Midbrain (tissue), 1 donor: ENCODE data around the gene EPHA10.
"Not testable (repeated sequence)": the region's sequence is repeated elsewhere in the genome, so short reads cannot be mapped to it uniquely, and the experiment has no call there.

Source experiments
- DNase-seq: peaks from one replicate; lab custom pipeline; 2025; lab: John Stamatoyannopoulos, UW

The EPHA10 gene

DNA sequence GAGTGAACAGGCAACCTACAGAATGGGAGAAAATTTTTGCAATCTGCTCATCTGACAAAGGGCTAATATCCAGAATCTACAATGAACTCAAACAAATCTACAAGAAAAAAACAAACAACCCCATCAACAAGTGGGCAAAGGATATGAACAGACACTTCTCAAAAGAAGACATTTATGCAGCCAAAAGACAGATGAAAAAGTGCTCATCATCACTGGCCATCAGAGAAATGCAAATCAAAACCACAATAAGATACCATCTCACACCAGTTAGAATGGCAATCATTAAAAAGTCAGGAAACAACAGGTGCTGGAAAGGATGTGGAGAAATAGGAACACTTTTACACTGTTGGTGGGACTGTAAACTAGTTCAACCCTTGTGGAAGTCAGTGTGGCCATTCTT lies 6.5 kb upstream of the EPHA10 start:
- DNase-seq = not testable (repeated sequence)

DNA sequence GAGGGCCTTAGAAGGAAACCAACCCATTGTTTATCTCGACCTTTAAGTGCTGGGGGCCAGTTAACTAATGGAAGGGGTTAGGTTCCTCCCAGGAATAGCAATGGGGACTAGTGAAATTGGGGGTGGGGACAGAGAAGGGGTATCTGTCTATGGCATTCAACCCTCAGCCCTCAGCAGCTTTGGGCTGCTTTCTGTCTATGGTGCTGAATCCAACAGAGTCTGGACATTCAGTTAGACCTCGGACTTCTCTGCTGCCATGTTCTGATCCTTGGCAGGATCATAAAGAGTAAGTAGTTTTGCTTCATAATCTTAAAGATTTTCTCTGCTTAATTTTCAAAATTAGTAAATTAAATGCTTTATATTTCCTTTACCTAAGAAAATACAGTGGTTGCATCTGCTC lies 2.6 kb upstream of the EPHA10 start:
- no peak for DNase-seq

GRCh38 chr1:37765916-37766664 lies 1.2 kb upstream of the EPHA10 start:
- peak; percentile 10 for DNase-seq

GRCh38 chr1:37764414-37764825 lies 500 bp downstream of the EPHA10 start:
- DNase-seq = no peak

DNA sequence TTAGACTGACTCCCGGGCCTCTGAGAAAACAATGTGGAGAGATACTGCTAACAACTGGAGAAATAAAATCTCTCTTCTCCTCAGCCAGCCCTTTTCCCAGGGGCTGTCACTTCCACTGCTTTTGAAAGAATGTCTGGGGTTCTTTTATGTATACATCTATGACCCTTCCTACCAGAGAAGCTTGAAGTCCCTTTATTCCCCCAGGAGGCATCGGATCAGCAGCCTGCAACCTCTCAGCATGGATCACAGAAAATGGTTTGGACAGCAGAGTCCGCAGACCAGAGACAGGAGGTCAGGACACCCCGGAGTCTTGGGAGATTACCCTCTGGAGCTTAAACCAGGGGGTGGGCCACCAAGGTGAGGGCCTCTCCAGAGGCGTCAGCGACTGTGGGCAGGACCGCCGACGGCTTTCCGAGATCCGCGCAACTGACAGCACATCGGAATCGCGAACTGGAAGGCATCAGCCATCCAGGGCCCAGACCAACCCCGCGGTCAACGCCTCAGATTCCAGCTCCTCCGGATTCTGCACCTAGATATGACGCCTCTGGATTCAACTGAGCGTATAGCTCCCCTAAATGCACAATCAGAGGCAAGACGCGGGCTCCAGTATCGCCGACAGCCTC lies 1.0 kb downstream of the EPHA10 start:
- no peak for DNase-seq

DNA sequence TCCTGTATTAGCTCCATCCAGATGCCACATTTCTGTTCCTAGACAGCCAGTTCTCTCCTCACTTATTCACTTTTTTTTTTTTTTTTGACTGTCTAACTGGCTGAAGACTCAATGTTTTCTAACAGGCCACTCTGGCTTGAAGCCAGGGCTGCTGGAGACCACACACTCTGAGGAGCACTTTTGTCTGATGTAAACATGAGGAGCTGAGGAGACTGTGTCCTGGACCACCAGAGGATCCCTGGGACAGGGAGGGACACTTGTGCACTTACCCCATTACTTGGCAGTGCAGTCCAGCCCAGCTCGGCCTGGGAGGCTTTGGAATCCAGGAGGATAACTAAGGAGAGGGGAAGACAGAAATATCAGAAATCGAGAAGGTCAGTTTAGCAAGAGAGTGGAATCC lies 2.4 kb downstream of the EPHA10 start:
- DNase-seq = no peak

GRCh38 chr1:37761416-37762095 lies 3.4 kb downstream of the EPHA10 start:
- no peak for DNase-seq

DNA sequence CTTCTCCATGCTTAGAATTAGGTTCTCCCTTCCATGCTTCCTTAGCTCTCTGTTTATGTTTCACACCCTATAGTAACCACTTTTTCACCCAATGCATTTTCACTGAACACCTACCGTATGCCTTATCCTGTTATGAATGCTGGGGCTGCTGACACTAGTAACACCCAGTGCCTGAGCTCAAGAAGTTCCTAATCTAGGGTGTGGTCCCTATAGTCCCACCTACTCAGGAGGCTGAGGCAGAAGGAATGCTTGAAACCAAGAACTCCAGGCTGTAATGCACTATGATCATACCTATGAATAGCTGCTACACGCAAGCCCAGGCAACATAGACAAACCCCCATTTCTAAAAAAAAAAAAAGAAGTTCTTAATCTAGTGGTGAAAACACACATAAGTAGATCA lies 5.5 kb downstream of the EPHA10 start:
- DNase-seq = no peak

DNA sequence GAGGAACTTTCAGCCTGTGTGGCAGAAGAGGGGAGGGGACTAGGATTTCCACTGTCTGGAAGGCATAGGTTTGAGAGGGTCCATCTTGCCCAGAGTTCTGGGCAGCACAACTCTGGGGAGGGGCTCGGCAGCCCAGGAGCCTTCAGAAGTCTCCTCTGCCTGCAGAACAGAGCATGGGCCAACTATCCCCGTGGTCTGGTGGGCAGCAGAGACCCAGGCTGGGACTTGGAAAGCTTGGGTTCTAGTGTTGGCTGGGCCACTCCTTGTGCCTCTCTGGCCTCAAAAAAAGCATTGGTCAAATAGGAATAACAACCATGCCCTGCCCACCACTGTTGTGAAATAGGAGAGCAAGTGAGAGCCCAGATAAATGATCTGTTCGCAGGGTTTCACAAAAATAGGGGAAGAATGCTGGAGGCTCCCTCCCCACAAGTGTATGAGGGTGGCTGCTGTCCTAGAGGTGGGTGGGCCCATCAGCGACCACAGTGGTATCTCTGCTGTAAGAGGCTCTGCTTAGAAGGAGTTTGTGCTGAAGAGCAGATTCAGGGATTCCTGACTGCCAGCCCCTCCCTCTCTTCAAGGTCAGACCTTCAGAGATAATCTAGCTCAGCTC lies 8.9 kb downstream of the EPHA10 start:
- no peak for DNase-seq

- DNase-seq = no peak
Measured at GRCh38 chr1:37755290-37755689, 9.6 kb downstream of the EPHA10 start.

DNA sequence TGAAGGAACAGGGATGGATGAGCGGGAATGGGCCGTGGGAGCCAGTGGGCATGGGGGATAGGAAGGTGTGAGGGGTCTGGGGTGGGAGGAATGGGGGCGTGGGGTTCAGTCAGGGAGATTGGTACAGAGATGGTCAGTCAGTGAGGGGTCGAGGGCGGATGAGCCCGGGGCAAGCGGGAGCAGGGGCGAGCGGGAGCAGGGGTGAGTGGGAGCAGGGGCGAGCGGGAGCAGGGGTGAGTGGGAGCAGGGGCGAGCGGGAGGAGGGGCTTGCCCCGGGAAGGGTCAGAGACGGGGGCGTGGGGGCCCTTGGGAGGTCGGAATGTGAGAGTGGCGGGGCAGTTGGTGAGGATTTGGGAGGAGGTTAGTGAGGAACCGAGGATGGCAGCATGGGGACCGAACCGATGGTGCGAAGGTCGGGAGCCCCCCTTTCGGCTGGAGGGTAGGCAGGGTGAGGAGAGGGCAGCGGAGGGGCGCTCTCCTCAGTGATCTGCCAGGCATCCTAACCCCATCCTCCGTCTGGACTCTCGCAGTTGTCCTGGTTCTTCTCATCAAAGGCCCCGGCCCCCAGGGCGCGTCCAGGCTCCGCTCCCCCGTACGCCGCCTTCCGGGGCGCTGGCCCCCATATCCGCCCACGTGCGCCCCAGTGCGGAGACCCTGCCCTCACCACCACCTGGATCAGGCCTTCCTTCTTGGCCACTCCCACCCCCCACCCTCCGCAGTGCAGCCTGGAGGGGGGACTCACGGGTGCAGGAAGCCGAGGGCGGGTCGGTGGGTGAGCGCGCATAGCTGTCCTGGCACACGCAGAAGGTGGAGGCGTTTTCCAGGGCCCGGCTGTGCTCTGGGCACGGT lies 11.2 kb downstream of the EPHA10 start:
- no peak for DNase-seq

DNA sequence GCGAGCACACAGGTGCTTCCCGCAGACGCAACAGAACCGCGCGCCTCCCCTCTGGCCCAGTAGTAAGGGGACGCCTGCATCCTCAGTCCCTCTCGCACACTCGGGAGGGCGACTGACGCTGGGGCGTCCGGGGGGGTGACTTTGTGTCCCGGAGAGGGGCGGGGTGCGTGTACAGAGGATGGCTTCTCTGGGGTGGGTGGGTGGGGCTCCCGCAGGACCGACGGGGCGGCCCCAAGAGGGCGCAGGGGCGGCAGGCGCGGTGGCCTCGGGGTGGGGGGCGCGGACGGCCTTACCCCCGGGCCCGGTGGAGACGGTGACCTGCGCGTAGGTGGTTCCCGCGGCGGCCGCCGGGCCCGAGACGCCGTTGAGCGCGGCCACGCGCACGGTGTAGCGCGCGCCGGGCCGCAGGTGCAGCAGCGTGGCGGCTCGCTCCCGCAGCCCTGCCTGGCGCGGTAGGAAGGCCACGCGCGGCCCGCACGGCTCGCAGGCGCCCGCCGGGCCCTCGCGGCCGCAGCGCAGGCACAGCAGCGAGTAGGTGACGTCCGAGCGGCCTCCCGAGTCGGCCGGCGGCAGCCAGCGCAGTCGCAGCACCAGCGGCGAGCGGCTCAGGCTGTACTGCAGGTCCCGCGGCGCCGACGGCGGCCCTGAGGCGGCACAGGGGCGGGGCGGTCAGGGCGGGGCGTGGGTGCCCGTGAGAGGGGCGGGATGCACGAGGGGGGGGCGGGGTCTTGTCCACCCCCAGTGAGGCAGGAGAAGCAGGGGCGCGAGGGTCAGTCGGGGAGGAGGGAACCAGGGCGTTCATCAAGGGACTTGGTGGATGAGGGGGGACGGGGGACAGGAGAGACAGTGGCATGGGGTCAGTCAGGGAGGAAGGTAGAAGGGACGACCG lies 12.1 kb downstream of the EPHA10 start:
- no peak for DNase-seq

GRCh38 chr1:37752213-37752582 lies 12.7 kb downstream of the EPHA10 start:
- no peak for DNase-seq

DNA sequence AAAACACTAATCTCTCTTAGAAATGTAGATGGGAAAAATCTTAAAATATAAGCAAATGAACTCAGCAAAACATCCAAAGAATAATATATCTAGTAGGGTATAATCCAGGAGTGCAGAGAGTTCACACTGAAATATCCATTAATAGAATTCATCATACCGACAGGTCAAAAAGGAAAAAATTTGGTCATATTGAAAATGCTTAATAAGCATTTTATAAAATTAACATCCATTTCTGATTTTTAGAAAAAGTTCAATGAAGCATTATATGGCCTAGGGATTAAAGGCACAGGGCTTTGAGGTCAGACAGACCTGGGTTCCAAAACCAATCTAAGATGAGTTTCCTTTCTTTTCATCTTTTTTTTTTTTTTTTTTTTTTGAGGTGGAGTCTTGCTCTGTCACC lies 16.4 kb downstream of the EPHA10 start:
- DNase-seq = no peak

GRCh38 chr1:37746806-37747205 lies 18.1 kb downstream of the EPHA10 start:
- DNase-seq = no peak

DNA sequence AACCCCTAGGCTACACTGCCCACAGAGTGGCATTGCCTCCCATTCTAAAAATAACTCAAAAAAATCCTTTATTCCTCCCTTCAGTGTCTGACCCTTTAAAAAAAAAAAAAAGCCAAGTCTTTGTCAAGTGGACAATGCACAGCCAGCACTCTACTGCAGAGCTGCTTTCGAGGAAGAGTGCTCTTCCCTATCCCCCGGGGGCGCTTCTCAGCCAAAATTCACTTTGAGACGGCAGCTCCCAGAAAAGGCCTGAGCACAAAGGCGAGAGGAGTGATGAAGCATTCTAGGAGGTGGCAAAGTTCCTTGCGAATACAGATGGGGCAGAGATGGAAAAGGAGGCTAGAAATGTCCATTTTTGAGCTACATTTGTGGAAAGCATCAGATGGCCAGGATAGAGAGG lies 23.3 kb downstream of the EPHA10 start:
- DNase-seq = no peak

DNA sequence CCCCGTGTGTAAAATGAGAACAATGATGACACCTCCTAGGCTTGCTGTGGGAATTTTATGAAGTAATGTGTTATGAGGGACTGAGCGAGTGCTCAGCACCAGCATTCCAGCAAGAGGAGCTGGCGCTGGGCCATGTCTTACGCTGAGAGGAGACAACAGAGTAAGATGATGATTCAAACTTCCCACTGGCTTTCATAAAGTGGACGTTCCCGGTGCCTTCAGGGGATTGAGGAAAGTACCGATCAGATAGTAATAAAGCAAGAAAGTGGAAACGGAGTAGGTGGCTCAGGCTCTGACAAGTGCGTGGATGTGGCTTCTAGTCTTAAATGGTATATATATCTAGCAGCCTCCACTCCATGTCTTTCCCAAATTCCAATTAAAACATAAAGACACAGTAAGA lies 23.8 kb downstream of the EPHA10 start:
- no peak for DNase-seq

DNA sequence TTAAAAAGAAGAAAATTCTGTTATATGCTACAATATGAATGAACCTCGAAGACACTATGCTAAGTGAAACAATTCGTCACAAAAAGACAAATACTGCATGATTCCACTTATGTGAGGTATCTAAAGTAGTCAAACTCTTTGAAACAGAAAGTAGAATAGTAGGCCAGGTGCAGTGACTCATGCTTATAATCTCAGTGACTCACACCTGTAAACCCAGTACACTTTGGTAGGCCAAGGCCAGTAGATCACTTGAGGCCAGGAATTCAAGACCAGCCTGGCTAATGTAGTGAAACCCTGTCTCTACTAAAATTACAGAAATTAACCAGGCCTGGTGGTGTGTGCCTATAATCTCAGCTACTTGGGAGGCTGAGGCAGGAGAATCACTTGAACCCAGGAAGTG lies 25.7 kb downstream of the EPHA10 start:
- DNase-seq = no peak

- DNase-seq = not testable (repeated sequence)
Measured at GRCh38 chr1:37738619-37739018, 26.3 kb downstream of the EPHA10 start.

DNA sequence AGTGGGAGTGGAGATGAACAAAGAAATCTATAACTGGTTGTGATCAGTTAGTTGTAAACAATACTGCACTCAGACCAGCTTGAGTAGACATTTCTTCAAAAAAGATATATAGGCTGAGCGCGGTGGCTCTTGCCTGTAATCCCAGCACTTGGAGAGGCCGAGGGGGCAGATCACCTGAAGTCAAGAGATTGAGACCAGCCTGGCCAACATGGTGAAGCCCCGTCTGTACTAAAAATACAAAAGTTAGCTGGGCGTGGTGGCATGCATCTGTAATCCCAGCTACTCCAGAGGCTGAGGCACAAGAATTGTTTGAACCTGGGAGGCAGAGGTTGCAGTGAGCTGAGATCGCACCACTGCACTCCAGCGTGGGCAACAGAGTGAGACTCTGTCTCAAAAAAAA lies 26.9 kb downstream of the EPHA10 start:
- not testable (repeated sequence) for DNase-seq
